Adipocyte (in vitro differentiated cells): ENCODE measurements around the gene RGS16.

ENCODE experiments used
- DNase-seq: peaks from one replicate; pipeline ENCODE4 v3.0.0-alpha.2; 2015; ENCODE audit warnings: low read depth
- H3K27me3 ChIP-seq: replicated peaks from 2 replicates; pipeline ENCODE4 v1.7.0; 2013; ENCODE audit warnings: mild to moderate bottlenecking, low read length, moderate library complexity; ENCODE audit not compliant: control insufficient read depth, insufficient read depth
- H3K36me3 ChIP-seq: 2 replicates; pipeline ENCODE4 v1.7.0; 2013; ENCODE audit warnings: low read length, mild to moderate bottlenecking, moderate library complexity; ENCODE audit not compliant: control insufficient read depth, insufficient read depth, severe bottlenecking
- H3K4me1 ChIP-seq: 2 replicates; pipeline ENCODE4 v1.7.0; 2013; ENCODE audit warnings: mild to moderate bottlenecking, low read length, moderate library complexity; ENCODE audit not compliant: control insufficient read depth, insufficient read depth
- H3K4me3 ChIP-seq: 2 replicates; pipeline ENCODE4 v1.7.0; 2013; ENCODE audit warnings: mild to moderate bottlenecking, low read length, moderate library complexity
- H3K9ac ChIP-seq: 2 replicates; pipeline ENCODE4 v1.7.0; 2013; ENCODE audit warnings: mild to moderate bottlenecking, low read length, moderate library complexity
- H3K9me3 ChIP-seq: 2 replicates; pipeline ENCODE4 v1.7.0; 2013; ENCODE audit warnings: mild to moderate bottlenecking, low read length, moderate library complexity; ENCODE audit not compliant: control insufficient read depth

Gene RGS16

DNA sequence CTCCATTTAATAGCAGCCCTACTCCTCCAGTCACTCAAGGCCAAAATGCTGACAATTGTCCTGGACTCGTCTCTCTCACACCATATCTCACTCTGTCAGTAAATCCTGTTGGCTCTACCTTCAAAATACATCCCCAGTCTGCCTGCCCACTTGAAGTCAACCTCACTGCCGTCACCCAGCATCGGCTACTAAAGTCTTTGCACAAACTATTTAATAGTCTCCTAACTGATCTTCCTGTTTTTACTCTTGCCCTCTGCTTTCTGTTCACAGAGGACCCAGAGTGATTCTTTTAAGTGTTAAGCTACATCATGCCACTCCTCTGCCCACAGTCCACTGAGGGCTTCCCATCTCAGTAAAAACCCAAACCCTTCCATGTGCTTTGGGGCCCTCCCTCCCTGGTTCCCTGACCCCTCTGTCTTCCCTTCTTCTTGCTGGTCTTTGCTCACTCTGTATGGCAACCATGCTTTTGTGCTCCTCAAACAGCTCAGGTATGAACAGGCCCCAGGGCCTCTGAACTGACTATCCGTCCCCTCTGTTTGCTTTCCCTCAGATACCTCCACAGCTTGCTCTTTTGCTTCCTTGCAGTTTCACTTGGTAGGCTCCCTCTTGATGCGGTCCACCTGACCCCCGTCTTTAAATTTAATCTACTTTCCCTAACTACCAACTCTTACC, 34.1 kb downstream of the RGS16 start:
- no peak for DNase-seq
- Histone ChIP-seq H3K27me3 (no peaks in the 10 kb centered on the region), H3K4me3 (no peak overlapping the region), H3K9me3 (no peaks in the 10 kb centered on the region), H3K9ac (no peak overlapping the region), H3K4me1 (peaks cover 4% of the 10 kb centered on the region), H3K36me3 (no peaks in the 10 kb centered on the region)

DNA sequence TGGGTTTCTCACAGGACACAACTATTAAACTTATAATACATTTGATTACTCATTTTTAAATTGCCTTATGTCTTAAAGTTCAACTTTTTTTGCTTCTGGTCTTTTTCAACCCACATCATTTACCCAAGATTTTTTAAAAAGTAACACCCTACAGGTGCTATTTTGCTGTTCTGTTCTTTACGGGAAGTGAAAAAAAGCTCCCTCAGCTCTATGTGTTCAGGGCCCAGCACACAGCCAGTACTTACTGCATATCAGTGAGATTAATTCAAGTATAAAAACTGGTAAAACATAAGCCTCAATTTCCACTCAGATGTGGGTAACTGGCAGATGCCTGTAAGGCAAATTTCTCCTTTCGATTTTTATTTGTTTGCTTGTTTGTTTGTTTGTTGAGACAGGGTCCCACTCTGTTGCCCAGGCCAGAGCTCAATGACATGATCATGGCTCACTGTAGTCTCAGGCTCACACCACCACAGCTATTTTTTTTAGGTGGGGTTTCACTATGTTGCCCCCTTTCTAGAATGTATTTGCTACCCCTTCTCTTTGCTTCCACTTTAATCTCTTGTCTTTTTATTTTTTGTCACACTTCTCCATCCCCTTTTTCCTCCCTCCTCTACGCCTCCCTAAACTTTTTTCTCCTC, 35.4 kb downstream of the RGS16 start:
- H3K36me3 ChIP-seq, result no peaks in the 10 kb centered on the region
- H3K4me3 ChIP-seq, result no peak overlapping the region
- H3K9me3 ChIP-seq, result no peaks in the 10 kb centered on the region
- no peaks in the 10 kb centered on the region for H3K27me3 ChIP-seq
- DNase-seq, result no peak
- H3K4me1 ChIP-seq, result no peaks in the 10 kb centered on the region
- no peak overlapping the region for H3K9ac ChIP-seq

DNA sequence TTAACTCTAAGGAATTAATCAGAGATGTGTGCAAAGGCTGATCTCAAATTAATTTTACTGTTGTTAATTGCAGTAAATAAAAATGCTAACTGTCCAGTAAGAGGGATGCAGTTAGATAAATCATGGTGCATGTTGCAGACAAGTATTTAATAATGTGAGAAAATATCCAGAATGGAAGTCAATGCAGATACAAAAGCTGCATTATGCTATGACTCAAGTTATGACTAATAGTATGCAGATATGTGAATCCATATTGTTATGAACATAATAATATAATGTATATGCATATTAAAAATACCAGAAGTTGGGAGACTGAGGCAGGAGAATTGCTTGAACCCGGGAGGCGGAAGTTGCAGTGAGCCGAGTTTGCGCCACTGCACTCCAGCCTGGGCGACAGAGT, 36.6 kb downstream of the RGS16 start:
- Histone ChIP-seq H3K4me3 (no peak overlapping the region), H3K9ac (no peak overlapping the region), H3K36me3 (no peaks in the 10 kb centered on the region), H3K4me1 (no peaks in the 10 kb centered on the region), H3K9me3 (no peaks in the 10 kb centered on the region), H3K27me3 (no peaks in the 10 kb centered on the region)
- DNase-seq, result no peak

DNA sequence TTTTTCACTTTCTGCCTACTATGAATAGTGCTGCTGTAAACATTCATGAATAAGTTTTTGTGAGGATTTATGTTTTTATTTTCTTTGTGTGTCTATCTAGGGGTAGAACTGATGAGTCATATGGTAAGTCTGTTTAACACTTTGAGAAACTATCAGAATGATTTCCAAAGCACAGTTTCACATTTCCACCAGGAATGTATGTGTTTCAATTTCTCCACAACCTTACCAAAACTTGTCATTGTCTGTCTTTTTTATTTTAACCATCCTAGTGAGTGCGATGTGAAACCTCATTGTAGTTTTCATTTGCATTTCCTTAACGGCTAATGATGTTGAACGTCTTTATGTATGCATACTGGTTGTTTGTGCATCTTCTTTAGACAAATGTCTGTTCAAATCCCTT, 38.7 kb downstream of the RGS16 start:
- DNase-seq, result no peak
- no peak overlapping the region for H3K4me3 ChIP-seq
- no peaks in the 10 kb centered on the region for H3K9me3 ChIP-seq
- H3K9ac ChIP-seq, result no peak overlapping the region
- H3K36me3 ChIP-seq, result no peaks in the 10 kb centered on the region
- no peaks in the 10 kb centered on the region for H3K27me3 ChIP-seq
- no peaks in the 10 kb centered on the region for H3K4me1 ChIP-seq

DNA sequence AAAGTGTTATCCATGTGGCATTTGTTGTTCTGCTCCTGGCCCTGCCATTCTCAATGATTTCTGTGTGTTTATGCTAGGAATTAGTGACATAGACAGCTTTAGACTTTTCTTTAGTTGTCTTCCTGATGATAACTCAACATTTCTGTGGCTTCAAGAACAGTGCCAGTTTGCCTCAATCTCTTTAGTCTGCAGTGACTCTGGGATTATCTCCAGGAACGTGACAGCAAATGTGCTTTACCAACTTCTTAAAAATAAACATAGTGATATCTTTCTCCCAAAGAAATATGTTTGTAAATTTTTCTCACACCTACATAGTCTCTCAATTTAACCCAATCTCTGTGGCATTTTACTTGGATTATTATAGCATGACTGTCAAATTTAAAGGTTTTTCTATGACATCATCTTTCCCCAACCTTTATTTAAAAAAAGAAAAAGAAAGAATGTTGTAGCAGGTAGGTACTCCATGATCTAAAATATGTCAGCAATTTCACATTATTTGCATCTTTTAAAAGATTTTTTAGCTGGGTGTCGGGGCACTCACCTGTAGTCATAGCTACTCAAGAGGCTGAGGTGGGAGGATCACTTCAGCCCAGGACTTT, 39.7 kb downstream of the RGS16 start:
- no peaks in the 10 kb centered on the region for H3K4me1 ChIP-seq
- H3K36me3 ChIP-seq, result no peaks in the 10 kb centered on the region
- no peaks in the 10 kb centered on the region for H3K9me3 ChIP-seq
- no peak overlapping the region for H3K4me3 ChIP-seq
- H3K9ac ChIP-seq, result no peak overlapping the region
- DNase-seq, result no peak
- H3K27me3 ChIP-seq, result no peaks in the 10 kb centered on the region

DNA sequence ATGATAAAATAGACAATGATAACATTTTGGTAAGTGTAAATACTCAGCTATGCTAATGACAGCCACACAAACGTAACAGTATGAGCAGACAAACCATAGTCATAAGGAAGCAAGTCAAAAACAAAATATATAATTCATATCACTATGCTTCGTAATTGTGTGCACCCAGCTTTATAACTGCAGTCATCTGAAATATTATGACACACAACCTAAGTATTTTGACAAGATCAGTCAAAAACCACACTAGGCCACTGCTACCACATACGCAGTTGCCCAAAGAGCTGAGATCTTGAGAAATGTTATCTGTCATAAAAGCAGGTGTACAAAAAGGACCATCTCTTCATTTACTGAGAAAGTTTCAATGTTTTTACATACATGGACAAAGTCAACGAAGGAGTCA, 41.1 kb downstream of the RGS16 start:
- Histone ChIP-seq H3K4me1 (no peaks in the 10 kb centered on the region), H3K9ac (no peak overlapping the region), H3K4me3 (no peak overlapping the region), H3K27me3 (no peaks in the 10 kb centered on the region), H3K36me3 (no peaks in the 10 kb centered on the region), H3K9me3 (no peaks in the 10 kb centered on the region)
- DNase-seq, result no peak

DNA sequence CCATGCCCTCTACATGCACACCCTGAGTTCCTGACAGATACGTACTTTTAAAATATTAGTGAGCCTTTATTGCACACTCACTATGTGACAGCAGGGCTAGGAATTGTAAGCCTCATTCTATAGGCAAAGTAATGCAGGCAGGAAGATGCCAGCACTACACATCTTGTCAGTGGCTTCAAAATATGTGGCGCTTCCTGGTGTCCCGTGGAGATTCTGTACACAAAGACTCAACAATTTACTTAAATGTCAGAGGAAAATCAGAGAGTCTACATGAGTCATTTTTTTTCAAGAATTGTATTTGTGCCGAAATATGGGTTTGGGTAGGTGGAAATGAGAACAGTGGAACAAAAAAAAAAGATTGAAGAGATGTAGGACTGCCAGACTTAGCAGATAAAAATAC, 42.7 kb downstream of the RGS16 start:
- no peak overlapping the region for H3K9ac ChIP-seq
- no peak for DNase-seq
- no peaks in the 10 kb centered on the region for H3K9me3 ChIP-seq
- no peaks in the 10 kb centered on the region for H3K4me1 ChIP-seq
- no peak overlapping the region for H3K4me3 ChIP-seq
- H3K36me3 ChIP-seq, result no peaks in the 10 kb centered on the region
- H3K27me3 ChIP-seq, result no peaks in the 10 kb centered on the region

DNA sequence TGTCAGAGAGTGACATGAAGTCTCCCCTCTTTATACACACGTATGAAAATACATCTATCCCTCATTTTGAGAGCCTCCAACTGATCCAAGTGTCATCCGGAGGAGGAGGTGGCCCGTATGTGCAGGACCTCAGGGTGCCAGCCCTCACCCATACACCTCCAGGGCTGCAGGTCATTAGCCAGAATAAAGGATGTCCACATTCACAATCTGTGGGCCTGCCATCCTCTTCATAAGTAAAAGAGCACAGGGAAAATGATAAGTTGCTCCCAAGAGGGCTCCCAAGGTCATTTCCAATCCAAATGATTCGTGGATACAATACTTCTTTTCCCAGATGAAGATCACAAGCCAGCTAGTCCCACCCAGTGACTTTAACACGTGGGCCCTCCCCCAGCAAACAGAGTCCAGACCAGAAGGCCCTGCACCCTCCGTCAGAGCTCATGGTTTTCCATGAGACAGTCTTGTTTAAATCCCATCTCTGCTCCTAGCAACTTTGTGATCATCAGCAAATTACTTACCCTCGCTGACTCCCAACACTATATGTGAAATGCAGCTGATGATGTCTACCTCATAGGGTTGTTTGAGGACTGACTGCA, 43.7 kb downstream of the RGS16 start:
- Histone ChIP-seq H3K9me3 (no peaks in the 10 kb centered on the region), H3K4me1 (no peaks in the 10 kb centered on the region), H3K36me3 (no peaks in the 10 kb centered on the region), H3K4me3 (no peak overlapping the region), H3K27me3 (no peaks in the 10 kb centered on the region), H3K9ac (no peak overlapping the region)
- no peak for DNase-seq

DNA sequence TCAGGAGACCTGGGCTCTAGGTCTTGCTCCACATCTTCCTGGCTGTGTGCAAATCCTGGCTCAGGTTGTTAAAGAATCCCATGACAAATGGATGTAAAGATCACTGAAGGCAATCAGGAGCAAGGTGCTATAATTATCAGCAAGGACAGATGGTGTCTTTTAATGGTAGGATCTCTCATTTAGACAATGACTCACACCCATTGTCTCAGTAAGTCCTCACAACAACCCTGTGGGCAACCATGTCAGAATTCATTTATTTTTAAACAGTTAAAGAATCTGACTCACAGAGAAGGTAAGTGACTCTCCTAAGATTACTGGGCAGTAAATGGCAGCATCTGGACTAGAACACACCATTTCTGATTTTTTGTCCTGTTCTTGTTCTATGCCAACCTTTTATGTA, 47.9 kb downstream of the RGS16 start:
- Histone ChIP-seq H3K9me3 (peaks cover 13% of the 10 kb centered on the region), H3K36me3 (no peaks in the 10 kb centered on the region), H3K9ac (no peak overlapping the region), H3K27me3 (no peaks in the 10 kb centered on the region), H3K4me1 (no peaks in the 10 kb centered on the region), H3K4me3 (no peak overlapping the region)
- no peak for DNase-seq

DNA sequence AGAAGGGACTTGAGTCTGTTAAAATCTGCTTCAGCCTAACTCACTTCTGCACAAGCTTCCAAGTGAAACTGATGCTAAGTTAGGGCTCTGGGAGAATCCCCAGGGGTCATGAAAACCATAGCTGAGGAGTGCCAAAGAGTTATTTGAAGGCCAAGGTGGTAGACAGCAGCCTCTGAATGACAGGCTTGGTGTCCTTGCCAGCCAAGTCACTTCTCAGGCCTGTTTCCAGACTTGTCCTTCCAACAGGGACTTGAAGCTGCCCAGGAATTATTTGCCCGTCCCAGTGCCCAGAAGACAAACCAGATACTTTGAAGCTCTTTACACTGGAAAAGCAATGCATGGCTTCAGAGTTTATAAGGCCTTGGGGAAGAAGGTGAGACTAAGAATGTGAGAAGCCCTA, 48.7 kb downstream of the RGS16 start:
- Histone ChIP-seq H3K36me3 (no peaks in the 10 kb centered on the region), H3K4me1 (no peaks in the 10 kb centered on the region), H3K9ac (no peak overlapping the region), H3K9me3 (peaks cover 13% of the 10 kb centered on the region), H3K27me3 (no peaks in the 10 kb centered on the region), H3K4me3 (no peak overlapping the region)
- DNase-seq, result no peak

DNA sequence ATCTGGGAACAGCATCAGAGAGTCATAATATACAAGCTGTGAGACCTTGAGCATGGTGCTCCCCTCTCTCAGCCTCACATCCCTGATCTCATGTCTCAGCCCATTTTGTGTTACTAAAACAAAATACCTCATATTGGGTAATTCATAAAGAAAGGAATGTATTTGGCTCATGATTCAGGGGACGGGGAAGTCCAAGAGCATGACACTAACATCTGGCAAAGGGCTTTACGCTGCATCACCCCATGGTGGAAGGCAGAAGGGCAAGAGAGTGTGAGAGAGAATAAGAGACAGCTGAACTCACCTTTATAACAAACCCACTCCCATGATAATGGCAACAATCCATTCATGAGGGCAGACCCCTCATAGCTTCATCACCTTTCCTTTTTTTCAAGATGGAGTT, 51.7 kb downstream of the RGS16 start:
- no peak for DNase-seq
- Histone ChIP-seq H3K36me3 (no peaks in the 10 kb centered on the region), H3K4me1 (no peaks in the 10 kb centered on the region), H3K27me3 (no peaks in the 10 kb centered on the region), H3K4me3 (no peak overlapping the region), H3K9ac (no peak overlapping the region), H3K9me3 (peaks cover 13% of the 10 kb centered on the region)
